UCSD-AML1 (cell line): ENCODE measurements around the gene PDE4B.
"Not testable (repeated sequence)": the region's sequence is repeated elsewhere in the genome, so short reads cannot be mapped to it uniquely, and the experiment has no call there.

Source experiments
- DNase-seq: peaks from one replicate; lab custom pipeline; 2025; ENCODE audit not compliant: unreplicated experiment; lab: John Stamatoyannopoulos, UW

PDE4B gene

GRCh38 chr1:65813956-65814355, 21.3 kb downstream of the PDE4B start:
- no peak for DNase-seq

DNA sequence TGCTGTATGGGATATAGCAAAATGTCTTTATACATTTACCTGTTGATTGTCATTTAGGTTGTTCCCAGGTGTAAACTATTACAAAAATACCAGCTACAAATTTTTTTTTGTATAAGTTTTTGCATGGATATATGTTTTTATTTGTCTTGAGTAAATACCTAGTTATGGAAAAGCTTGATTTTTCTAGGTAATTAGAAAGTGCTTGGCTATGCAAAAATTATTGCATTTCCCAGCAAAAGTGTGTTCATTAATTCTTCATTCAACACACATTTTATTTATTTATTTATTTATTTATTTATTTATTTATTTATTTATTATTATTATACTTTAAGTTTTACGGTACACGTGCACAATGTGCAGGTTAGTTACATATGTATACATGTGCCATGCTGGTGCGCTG, 22.1 kb downstream of the PDE4B start:
- DNase-seq = no peak

DNA sequence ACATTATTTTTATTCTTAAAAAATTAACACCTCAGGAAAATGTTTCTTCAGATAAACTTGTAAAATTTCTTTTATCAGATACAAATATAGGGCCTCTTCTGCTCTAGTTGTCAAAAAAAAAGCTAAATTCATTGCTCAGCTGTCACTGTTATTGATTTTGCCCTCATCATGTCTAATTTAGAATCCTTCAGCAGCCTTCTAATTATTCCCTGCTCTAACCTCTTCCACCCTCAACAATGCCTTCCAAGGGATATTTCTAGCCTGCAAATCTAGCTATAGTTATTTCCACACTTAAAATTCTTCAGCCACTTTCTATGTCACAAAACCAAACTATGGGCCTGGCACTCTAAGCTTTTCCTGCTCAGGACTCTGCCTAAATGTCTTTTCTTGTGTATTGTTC, 25.2 kb downstream of the PDE4B start:
- DNase-seq = no peak

DNA sequence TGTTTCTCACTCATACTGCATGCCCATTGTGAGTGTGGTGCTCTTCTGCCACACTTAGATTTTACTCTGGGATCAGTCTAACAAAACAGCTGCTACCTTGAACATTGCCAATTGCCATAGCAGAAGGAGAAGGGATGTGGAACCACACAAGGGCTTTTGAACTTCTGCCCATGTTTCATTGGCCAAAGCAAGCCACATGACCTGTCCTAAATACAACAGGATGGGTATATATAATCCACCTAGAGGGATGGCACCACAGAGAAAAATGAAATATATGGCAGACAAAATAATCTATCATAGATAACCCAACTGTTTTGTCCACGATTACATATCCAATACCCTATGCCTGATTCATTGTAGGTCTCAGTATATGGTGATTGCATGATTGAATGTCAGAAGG, 26.3 kb downstream of the PDE4B start:
- no peak for DNase-seq

DNA sequence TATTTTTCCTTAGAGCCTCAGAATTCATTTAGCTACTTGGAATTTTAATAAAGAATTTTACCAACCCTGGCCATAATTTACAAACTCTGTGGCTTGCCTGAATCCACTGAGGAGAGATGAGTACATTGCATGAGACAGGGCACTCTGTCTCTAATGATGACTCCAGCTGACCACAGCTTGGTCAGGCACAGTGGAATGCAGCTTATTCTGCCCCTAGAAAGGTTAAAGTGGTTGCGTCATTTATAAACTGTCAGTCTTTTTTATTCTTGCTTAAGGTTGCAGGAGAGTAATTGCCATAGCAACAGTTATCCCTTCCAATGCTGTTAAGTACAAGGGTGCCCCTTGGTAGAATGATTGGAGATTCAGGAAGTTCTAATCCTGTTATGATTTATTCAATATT, 28.3 kb downstream of the PDE4B start:
- DNase-seq = no peak

GRCh38 chr1:65821386-65821785, 28.7 kb downstream of the PDE4B start:
- no peak for DNase-seq

GRCh38 chr1:65824103-65824502, 31.4 kb downstream of the PDE4B start:
- DNase-seq = no peak

- no peak for DNase-seq
These were observed 33.0 kb downstream of the PDE4B start for GRCh38 chr1:65825741-65826140.

- DNase-seq = no peak
These were observed 34.1 kb downstream of the PDE4B start for GRCh38 chr1:65826782-65827181.

GRCh38 chr1:65827346-65827745, 34.7 kb downstream of the PDE4B start:
- no peak for DNase-seq

GRCh38 chr1:65830306-65830705, 37.6 kb downstream of the PDE4B start:
- DNase-seq = no peak

DNA sequence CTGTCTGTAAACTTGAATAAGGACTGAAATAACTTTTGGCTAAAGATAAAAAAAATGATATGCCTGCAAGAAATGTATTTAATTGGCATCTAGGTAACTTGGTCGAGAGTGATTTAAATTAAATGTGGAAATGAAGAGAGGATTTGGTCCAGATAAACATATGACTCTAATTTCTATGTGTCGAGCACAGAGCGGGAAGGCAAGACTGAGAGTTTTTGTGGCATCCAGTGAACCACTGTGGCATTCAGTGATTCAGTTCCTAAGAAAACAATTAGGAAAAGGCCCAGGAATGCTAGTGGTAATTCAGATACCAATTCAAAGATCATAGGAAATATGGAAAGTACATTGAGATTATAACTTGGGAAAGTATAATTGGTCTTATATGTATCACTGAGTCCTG, 39.6 kb downstream of the PDE4B start:
- DNase-seq = no peak

DNA sequence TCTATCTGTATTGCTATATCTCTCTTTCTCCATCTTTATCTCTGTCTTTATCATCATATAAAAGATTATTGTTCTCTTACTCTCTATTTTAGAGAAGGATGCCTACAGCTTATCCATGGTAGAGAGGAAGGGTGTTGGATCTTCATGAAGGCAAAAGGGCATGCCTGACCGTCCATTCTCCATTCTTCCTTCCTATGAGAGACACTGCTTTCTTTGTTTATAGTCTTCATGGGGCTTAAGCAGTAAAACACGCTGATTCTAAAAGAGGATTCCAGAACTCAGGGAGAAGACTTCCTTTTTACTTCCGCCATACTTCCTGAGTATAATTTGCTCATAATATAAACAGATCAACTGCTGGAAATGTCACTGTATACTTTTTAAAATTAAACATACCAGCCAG, 44.0 kb downstream of the PDE4B start:
- DNase-seq = no peak

DNA sequence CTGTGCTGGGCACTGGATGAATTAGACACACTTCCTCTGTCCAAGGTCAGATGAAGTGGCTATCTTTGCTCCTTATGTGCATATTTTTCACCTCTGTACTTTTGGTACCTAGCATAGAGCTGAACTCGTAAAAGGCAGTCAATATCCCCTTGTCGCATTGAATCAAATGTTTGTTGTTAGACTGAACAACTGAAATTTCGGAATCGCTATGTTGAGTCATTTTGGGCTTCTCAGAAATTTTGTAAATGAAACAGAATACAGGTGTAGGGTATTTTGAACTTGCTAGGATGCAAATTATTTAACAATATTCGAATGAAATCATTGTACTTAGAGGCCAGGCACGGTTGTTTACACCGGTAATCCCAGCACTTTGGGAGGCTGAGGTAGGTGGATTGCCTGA, 48.0 kb downstream of the PDE4B start:
- no peak for DNase-seq

- DNase-seq = no peak
These were observed 51.6 kb downstream of the PDE4B start for GRCh38 chr1:65844296-65844695.

GRCh38 chr1:65844821-65845534, 52.3 kb downstream of the PDE4B start:
- no peak for DNase-seq

DNA sequence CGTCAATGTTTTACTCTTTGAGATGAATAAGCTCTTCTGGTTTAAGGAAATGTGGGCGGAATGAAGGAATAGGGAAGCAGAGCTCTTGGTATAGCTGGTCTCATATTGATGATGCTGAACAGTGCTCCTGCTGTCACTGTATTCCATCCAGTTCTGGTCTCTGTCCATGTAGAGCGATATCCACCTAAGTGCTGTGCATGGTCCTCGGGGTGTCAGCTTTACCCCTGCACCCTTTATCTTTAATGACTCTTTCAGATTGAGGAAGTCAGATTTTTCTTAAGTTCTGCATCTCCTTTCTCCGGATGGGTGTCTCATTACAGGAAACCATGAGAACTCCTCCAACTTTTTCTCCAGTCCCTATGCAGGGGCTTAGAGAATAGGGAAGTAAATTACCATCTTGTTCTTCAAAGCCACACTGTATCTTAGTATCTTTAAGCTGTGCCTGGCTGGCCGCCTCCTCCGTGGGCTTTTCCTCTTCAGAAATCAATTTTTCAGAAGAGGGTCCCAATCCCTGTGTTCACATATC, 52.9 kb downstream of the PDE4B start:
- no peak for DNase-seq

DNA sequence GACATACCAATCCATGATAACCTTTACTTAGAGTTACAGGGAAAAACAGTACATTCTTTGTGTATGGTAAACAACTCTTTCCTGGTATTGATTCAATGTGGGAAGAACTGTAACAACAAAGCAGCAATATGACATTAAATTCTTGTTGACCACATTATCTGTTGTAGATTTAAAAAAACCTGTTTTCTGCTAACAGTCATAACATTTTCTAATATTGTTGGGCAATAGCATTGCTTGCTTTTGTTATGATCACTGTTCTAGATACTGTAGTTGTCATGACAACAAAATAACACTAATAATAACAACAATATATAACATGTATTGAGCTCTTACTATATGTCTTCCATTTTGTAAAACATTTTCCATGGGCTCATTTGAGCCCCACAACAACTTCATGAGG, 54.2 kb downstream of the PDE4B start:
- no peak for DNase-seq

GRCh38 chr1:65850281-65850680, 57.6 kb downstream of the PDE4B start:
- DNase-seq = no peak

DNA sequence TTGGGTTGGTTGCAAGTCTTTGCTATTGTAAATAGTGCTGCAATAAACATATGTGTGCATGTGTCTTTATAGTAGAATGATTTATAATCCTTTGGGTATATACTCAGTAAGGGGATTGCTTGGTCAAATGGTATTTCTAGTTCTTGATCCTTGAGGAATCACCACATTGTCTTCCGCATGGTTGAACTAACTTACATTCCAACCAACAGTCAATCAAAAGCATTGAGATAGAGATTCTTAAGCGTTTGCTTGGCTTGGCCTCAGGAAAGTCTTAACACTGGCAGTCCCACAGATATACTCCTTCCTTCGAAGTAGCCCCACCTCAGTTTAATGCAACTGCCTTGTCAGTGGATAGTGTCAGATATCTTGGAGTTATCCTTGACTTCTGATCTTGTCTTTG, 63.9 kb downstream of the PDE4B start:
- DNase-seq = not testable (repeated sequence)

GRCh38 chr1:65866439-65866838, 73.7 kb downstream of the PDE4B start:
- DNase-seq = no peak

GRCh38 chr1:65872301-65872700, 79.6 kb downstream of the PDE4B start:
- no peak for DNase-seq

- not testable (repeated sequence) for DNase-seq
These were observed 85.6 kb downstream of the PDE4B start for GRCh38 chr1:65878342-65878741.
